Measurements from ENCODE around the gene GDPD3.

Gene GDPD3

GRCh38 chr16:30094541-30095165, 18.7 kb downstream of the GDPD3 start:
- no peak for DNase-seq

- DNase-seq: peak; percentile 7
Measured at GRCh38 chr16:30092373-30093010, 20.8 kb downstream of the GDPD3 start.

- DNase-seq: peak; percentile 84
Measured at GRCh38 chr16:30091474-30092372, 21.6 kb downstream of the GDPD3 start, which contains the start of gene TBX6. Gene TBX6 (minus strand): TSS chr16:30091924. CDS start chr16:30091193, 731 bp downstream.

GRCh38 chr16:30090610-30091331, 22.6 kb downstream of the GDPD3 start:
- no peak for DNase-seq

- no peak for DNase-seq
Measured at GRCh38 chr16:30088832-30089624, 24.3 kb downstream of the GDPD3 start.

GRCh38 chr16:30088237-30088831, 25.0 kb downstream of the GDPD3 start:
- DNase-seq: no peak

GRCh38 chr16:30087181-30087898, 26.0 kb downstream of the GDPD3 start:
- no peak for DNase-seq

- DNase-seq: no peak
Measured at GRCh38 chr16:30086291-30087140, 26.8 kb downstream of the GDPD3 start.

- no peak for DNase-seq
Measured at GRCh38 chr16:30085820-30086219, 27.5 kb downstream of the GDPD3 start.

GRCh38 chr16:30085247-30085646, 28.1 kb downstream of the GDPD3 start:
- DNase-seq: no peak

- no peak for DNase-seq
Measured at GRCh38 chr16:30084816-30085159, 28.5 kb downstream of the GDPD3 start.

GRCh38 chr16:30084096-30084815, 29.1 kb downstream of the GDPD3 start:
- DNase-seq: no peak

GRCh38 chr16:30083216-30084055, 29.9 kb downstream of the GDPD3 start:
- DNase-seq: no peak

GRCh38 chr16:30082545-30083090, 30.7 kb downstream of the GDPD3 start:
- DNase-seq: no peak

GRCh38 chr16:30079480-30079879, 33.9 kb downstream of the GDPD3 start:
- DNase-seq: no peak

GRCh38 chr16:30078744-30079143, 34.6 kb downstream of the GDPD3 start:
- no peak for DNase-seq

- no peak for DNase-seq
Measured at GRCh38 chr16:30077656-30078055, 35.7 kb downstream of the GDPD3 start.

- DNase-seq: no peak
Measured at GRCh38 chr16:30076276-30076791, 37.0 kb downstream of the GDPD3 start.
